GM19324 (cell line): ENCODE results near the gene CYTH3.
"Not testable (repeated sequence)": the region's sequence is repeated elsewhere in the genome, so short reads cannot be mapped to it uniquely, and the experiment has no call there.

Experiments used
- ATAC-seq: cut with Tn5 transposase; IDR thresholded peaks from one replicate; pipeline ENCODE4 v1.9.1; 2021; ENCODE audit warnings: mild to moderate bottlenecking, moderate library complexity; ENCODE audit not compliant: unreplicated experiment, low FRiP score

Gene CYTH3

DNA sequence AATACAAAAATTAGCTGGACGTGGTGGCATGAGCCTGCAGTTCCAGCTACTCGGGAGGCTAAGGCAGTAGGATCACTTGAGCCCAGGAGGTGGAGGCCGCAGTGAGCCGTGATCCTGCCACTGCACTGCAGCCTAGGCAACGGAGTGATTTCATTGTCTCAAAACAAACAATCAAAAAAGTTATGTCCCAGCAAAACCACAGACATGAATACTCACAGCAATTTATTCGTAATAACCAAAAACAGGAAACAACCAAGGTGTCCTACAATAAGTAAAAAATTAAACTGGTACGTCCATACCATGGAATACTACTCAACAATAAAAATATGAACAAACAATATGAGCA, 11.6 kb upstream of the CYTH3 start:
- no peak for ATAC-seq

DNA sequence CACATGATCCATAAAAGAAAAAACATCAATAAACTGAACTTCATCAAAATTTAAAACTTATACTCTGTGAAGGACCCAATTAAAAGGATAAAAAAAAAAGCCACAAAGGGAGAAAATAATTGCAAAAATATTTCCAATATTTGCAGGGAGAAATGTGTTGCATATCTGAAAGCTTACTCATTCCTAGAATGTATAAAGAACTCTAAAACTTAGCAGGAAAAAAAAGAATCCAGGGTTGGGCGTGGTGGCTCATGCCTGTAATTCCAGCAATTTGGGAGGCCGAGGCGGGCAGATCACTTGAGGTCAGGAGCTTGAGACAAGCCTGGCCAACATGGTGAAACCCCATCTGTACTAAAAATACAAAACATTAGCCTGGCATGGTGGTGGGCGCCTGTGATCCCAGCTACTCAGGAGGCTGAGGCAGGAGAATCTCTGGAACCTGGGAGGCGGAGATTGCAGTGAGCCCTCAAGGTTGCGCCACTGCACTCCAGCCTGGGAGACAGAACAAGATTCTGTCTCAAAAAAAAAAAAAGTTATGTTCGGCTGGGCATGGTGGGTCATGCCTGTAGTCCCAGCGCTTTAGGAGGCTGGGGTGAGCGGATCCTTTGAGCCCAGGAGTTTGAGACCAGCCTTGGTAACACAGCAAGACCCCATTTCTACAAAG, 11.1 kb upstream of the CYTH3 start:
- not testable (repeated sequence) for ATAC-seq

DNA sequence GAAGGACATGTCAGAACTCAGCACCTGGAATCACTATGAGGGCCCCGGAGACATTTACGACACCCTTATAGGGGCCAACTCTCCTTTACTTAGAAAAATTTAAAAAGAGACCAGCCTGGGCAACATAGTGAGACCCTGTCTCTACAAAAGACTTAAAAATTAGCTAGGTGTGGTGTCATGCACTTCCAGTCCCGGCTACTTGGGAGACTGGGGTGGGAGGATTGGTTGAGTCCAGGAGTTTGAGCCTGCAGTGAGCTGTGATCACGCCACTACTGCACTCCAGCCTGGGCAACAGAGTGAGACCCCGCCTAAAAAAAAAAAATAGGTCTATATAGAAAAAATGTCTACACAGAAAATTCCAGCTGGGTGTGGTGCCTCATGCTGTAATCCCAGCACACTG, 7.5 kb upstream of the CYTH3 start:
- ATAC-seq = no peak

DNA sequence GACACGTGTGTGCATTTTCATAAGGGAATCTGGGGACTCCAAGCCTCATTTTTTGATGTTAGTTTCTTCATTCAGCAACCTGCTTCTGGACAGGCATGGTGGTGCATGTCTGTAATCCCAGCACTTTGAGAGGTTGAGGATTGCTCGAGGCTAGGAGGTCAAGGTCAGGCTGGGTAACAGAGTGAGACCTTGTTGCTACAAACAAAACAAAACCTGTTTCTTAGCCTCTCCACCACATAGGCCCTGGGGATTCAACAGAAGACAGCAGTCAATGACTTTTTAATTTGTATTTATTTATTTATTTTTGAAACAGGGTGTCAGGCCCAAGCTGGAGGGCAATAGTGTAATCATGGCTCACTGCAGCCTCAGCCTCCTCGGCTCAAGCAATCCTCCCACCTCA, 6.9 kb upstream of the CYTH3 start:
- ATAC-seq = no peak

DNA sequence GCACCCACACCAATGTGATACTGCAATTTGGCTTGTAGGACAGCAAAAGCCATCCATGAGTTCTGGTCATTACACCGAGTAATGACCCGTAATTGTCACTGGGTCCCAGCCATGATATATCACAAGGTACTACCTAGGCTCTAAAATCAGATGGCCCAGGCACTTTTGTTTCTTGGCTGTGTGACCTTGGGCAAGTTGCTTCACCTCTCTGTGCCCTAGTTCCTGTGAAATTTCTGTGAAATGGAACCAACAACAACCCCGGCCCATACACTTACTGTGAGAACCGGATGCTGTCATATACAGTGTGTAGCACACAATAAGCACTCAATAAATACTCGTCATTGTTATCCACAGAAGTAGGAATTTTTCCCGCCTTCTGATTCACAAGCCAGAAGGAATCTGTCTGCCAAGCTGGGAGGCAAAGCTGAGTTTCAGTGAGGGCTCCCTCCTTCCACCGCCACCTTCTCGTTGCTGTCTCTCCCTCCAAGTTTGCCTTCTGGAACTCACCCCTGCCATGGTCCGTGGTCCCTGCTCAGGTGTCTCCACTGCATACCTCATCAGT, 6.4 kb upstream of the CYTH3 start:
- no peak for ATAC-seq

DNA sequence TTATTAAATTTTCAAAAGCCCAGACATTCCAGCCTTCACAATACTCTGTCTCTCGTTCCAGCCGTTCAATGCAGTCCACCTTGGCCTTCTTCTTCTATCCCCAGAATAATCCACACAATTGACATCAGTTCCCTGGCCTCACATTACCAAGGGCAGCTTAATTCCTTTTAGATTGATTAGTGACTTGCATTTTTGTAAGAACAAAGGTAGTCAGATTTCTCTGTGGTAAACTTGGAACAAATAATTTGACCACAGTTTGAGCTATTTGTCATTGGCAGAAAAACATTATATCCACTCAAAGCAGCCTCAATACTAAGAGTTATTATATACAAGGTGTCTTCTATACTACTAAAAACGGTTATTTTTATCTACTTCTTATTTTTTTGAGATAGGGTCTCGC, 5.1 kb upstream of the CYTH3 start:
- ATAC-seq = no peak

DNA sequence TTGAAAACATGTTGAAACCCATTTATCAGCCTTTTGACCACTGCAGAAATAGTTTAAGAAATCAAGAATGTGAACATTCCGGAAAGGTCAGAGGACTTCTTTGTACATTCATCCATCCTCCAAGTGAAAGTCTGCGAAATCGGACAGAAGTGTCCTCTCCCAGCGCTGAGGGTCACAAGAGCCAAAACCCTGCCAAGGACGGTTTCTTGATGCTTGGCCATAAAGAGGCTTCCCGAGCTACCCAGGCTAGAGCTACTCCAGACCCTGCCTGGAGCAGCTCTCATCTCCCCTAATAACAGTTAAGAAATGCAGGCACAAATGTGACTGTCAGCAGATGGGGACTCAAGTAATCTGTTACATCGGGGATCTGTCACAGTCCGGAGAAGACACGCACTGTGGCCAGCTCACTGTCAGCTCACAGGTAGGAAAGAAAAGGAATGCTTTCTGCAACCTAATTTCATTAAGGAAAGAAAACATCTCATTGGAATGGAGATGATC, 4.5 kb upstream of the CYTH3 start:
- ATAC-seq = no peak

DNA sequence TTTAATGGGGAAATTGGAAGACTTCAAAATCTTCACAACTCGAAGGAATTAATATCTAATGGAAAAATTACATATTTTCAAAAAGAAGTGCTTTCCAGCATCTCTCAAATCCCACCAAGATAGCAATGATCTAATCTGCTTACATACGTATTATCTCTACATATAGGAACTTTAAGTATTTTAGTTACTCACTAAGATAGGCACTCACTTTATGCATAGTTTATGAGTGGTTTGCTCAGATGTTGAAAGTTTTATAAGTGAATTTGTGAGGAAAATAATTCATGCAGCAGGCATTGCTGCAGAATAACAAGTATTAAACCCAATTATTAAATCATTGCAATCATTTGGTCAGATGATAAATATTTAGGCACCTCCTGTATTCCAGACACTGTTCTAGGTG, 2.3 kb upstream of the CYTH3 start:
- ATAC-seq = no peak

DNA sequence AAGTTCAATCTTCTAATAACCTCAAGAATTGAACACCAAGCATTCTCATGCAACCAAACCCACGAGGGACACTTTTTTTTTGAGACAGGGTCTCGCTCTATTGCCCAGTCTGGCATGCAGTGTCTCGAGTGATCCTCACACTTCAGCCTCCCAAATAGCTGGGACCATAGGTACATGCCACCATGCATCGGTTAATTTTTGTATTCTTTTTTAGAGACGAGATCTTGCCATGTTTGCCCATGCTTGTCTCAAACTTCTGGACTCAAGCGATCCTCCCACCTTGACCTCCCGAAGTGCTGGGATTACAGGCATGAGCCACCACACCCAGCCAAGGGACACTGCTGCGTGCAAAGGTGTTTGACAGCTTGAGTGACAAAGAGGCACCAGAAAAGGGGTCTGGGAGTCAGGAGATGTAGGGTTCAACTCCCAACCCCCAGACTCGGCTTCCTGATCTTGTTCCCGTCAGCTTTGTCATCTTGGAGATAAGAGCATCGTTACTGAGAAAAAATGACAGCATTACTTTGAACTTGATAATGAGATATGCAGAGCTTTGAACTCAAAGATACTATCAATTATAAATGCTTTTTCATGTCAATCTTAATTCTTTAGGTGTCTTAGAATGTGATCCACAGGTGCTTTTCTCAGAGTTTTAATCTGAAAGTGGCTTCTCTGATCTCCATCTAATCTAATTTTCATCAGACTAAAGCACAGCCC, 1.6 kb upstream of the CYTH3 start:
- ATAC-seq = no peak

DNA sequence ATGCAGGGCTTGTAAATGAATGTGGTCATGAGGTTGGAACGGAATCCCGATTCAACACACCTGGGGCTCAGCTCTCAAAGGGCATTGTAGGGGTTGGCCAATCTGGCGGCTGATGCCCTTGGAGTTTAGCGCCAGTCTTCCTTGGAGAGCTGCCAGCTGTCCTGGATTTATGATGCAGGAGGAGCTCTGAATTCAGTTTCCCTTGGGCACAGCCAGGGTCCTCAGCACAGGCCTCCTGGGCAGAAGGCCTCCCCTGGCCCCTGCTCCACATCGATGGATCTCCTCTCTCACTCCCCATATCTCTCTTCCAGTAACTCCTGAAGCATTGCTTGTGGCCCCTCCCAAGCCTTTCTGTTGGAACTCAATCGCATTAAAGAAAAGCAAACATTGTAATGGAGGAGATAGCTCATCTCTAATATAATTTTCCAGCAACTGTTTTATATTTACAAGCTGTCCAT, 985 bp upstream of the CYTH3 start:
- no peak for ATAC-seq

DNA sequence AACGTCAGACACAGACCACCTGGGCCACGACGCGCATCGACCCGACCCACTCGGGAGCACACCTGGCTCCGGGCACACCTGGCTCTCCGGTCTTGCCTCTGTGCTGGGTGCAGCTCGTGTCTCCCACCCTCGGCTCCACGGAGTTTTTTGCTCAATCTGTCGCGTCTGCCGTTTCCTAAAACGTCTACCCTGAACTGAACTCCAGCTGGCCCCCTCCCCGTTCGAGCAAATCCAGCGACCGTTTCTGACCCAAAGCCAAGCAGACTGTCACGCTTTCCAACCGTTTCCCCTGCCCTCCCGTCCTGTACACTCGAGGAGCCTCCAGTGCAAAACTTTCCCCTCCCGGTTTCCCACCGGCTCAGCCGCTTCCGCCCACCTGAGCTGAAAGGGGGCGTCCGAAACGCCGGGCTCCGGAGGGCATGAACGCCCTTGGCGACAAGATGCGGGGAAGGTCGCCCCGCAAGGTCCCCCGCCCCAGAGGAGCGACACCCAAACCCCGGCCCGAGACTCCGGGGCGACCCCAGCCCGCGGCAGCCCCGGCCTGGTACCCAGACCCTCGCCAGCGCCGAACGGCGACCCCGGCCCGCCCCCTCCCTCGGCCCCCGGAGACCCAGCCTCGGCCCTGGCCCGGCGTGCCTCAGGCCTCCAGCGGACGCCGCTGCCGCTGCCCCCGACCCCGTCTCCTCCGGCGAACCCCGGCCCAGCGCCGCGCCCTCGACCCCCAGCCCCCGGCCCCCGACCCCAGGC, 557 bp downstream of the CYTH3 start:
- ATAC-seq = no peak

DNA sequence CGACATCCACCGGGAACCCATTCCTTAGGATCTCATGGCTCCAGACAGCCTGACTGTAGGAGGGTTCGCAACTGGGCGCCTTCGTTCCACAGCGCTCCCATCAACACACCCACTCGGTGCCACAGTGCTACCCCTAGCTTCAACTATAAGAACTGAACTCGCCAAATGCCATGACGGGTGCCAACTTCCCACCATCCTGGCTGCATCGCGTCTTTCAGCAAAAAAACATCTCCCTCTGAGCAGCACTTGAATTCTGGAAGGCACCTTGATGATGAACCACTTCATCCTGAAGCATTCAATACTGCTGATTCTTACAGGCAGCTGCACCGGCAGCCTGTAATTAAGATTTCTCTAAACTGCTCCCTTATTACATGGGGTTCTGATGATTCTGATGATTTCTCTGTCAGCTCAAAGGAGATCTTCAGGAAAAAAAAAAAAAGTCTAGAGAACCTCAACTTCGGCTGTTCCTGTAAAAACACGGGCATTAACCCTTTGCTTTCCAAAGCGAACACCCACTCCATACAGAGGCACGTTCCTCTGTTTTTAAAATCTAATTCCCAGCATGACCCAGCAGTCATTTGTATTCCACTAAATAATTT, 1.3 kb downstream of the CYTH3 start:
- no peak for ATAC-seq

DNA sequence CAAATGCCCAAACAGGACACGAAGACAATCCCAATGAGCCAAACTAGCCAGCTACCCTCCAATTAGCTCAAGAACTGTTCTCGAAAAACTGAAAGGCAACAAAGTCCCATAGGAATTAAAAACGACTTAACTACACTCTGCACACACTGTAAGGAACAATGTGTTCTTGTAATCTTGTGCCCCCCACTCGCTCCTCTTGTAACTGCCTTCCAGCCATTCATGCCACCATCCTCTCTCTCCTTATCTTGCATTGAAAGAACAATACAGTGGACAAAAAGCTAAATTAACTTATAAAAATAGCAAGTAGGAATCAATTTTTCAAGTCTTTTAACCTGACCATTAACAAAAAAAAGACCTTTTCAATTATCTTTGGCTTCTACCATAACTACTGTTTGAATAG, 2.9 kb downstream of the CYTH3 start:
- ATAC-seq = no peak

DNA sequence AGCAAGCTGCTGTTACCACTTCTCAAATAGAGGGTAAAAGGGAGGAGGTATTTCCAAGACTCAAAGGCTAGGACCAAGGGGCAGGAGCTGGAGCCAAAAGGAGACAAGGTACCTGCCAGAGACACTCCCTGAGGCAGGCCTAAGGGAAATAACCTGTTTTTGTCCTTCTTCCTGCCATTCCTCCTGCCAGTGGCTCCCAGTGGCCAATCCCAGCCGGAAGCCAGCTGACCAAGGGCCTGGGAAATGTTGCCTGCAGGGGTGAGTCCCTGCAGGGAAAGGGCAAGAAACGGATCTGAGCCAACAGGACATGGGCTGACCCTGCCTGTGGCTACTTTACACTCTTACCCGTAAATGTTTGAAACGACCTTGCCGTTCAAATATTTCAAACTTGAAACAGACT, 3.5 kb downstream of the CYTH3 start:
- ATAC-seq = no peak

DNA sequence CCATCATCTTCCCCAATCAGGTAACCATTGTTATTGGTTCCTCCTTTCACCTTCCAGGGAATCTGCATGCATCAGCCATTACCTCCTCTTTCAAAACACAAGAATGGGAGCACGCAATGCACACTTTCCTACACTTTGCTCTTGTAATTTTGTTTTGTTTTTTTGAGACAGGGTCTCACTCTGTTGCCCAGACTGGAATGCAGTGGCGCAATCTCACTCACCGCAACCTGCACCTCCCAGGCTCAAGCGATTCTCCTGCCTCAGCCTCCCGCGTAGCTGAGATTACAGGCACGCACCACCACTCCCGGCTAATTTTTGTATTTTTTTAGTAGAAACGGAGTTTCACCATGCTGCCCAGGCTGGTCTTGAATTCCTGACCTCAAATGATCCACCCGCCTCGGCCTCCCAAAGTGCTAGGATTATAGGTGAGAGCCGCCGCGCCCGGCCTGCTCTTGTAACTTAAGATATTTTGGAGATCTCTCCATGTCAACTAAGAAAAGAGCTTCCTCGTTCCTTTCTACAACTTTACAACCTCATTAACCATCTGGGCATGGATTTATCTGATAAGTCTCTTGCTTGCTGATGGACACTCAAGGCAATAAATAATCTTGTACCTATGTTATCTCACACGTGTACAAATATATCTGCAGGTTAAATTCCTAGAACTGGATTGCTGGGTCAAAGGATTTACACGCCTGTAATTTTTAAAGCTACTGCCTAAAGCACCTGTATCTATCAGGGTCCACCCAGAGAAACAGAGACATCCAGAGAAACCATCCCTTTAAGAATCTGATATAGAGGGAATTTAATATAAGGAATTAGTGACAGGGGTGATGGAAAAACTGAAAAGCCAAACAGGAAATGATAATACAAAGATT, 4.2 kb downstream of the CYTH3 start:
- ATAC-seq = no peak

DNA sequence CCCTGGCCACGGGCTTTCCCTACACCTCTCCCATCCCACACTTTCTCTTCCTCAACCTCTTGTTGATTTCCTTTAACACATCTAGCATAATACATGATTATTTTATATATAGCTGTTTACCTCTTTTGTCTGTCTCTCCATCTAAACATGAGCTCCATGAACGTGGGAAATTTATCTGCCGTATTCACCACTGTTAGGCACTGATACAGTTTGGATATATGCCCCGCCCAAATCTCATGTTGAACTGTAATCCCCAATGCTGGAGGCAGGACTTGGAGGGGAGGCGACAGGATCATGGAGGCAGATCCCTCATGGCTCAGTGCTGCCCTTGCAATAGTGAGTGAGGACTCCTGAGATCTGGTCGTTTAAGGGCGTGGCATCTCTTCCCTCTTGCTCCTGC, 5.7 kb downstream of the CYTH3 start:
- ATAC-seq = no peak

DNA sequence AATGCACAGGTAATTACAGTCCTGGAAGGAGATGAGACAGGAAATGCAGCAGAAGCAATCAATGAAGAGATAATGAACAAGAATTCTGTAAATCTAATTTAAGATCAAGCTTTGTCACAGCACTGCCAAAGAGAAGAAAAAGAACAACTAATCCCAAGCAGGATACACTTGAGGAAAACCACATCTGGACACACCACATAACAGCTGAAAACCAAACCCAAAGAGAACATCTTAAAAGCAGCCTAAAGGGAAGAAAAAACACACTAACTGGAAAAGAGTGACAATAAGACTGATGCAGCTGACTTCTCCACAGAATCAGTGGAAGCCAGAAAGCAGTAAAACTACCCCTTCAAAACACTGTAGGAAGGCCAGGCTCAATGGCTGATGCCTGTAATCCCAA, 10.2 kb downstream of the CYTH3 start:
- ATAC-seq = no peak

DNA sequence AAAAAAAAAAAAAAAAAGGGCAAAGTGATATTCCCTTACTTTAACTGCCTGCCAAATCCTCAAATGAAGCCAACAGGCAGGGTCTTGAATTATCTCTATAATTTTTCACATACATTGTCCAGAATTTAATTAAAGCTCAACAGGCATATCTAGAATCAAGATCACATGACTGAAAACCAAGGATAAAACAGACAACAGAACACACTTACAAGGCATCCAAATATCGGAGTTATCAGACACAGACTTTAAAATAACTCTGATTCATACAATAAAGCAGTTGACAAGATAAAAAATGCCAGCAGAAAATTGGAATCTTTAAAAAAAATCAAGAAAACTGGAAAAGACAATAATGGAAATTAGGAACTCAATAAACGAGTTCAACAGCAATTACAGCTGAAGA, 10.7 kb downstream of the CYTH3 start:
- ATAC-seq = no peak

DNA sequence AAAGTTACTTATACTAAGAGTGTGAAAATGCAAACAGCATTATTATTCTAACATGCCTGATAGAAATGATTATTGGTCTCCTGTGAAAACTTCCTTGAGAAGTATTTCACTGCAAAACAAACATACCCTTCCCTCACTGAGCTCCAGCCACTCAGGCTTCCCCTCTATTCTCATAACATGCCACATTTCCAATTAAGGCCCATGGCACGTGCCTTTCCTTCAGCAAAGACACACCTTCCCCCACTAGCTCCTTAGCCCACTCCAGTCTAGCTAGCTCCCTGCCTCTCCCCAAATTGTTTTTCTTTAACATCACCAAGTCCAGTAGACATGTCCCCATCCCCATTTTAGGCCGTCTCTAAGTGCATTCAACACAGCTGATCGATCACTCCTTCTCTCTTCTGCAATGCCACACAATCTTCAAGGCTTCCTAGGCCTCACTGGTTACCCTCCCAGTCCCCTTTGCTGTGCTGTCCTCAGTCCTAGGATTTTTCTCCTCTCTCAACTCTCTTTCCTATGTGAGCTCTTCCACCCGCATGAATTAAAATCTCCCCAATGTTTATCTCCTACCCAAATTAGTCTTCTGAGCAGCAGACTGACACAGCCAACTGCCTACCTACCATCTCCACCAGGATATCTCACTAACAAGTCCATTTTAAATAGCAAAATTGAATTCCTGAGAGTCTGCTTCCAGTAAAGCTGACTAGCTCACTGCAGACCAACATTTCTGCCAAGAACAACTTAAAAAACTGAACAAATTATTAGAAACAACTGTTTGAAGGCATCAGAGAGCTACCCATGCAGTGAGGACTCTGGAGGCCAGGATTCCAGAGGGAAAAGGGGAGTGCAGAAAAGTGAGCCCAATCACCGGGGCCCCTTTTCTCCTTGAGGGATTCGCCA, 11.9 kb downstream of the CYTH3 start:
- ATAC-seq = no peak
